Activated CD8-positive, alpha-beta memory T cell treated with anti-CD3 and anti-CD28 coated beads for 1 hour (primary cell): ENCODE data around the gene GNAI2.
"Not testable (repeated sequence)": the region's sequence is repeated elsewhere in the genome, so short reads cannot be mapped to it uniquely, and the experiment has no call there.

ENCODE experiments used
- DNase-seq, 2 donors: peaks; one replicate each; pipeline ENCODE4 v3.0.0-alpha.2; 2020; ENCODE audit warnings: low read depth in 1 of 2; ENCODE audit errors: extremely low read depth in 1 of 2

Gene GNAI2

GRCh38 chr3:50224639-50225038 is 11.4 kb upstream of the GNAI2 start:
- DNase-seq: no peak

GRCh38 chr3:50226888-50227389 is 9.1 kb upstream of the GNAI2 start:
- no peak for DNase-seq

DNA sequence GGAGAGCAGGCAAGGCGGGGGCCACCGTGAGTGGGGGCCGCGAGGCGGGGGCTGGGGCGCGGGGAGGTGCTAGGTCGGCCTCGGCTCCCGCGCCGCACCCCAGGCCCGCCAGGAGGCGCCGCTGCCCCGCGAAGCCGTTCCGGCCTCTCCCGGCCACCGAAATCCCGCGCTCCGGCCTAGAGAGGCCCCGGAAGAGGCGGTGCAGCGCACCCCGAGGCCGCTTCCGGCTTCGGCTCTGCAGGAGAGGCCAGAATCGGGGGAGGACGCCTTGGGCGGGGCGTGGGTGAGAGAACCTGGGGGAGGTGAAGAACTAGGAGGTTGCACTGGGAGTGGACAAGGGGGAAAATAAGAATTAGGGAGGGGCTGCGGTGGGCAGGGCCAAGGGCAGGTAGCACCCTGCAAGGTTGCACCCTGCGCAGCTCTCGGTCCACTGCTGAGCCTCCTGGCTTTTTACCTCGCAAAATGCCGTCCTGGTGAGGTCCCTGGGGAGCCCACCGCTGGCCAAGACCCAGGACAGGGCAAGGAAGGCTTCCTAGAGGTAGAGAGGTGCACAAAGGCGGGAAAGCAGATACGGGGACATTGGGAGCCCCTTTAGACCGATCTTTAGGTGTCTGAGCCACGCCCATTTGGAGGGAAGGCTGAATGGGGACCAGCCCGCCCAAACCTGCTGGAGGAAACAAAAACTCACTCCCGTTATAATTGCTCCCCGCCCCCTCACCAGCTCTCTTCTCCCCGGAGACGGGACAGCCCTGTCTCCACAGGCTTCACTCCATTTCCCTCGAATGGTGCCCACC is 8.4 kb upstream of the GNAI2 start:
- peak; percentile 68 to 87 for DNase-seq

- not testable (repeated sequence) for DNase-seq
Measured at GRCh38 chr3:50228184-50228763, 7.7 kb upstream of the GNAI2 start.

DNA sequence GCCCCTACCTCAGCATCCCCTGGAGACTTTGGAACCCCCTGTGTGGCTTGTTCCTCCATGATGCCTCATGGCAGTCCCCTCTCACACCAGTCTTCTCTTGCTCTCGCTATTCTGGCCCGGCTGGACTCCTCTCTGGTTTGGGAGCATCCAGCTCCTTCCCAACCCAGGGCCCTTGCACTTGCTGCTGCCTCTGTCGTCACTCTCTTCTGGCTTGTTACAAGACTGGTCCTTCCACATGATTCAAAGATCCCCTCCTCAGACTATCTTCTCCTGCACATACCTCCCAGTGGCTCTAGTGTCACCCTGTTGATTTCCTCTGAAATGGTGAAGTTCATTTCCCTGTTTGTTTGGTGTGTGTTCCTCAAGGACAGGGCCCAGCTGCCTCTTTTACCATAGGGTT is 6.5 kb upstream of the GNAI2 start:
- DNase-seq: no peak

DNA sequence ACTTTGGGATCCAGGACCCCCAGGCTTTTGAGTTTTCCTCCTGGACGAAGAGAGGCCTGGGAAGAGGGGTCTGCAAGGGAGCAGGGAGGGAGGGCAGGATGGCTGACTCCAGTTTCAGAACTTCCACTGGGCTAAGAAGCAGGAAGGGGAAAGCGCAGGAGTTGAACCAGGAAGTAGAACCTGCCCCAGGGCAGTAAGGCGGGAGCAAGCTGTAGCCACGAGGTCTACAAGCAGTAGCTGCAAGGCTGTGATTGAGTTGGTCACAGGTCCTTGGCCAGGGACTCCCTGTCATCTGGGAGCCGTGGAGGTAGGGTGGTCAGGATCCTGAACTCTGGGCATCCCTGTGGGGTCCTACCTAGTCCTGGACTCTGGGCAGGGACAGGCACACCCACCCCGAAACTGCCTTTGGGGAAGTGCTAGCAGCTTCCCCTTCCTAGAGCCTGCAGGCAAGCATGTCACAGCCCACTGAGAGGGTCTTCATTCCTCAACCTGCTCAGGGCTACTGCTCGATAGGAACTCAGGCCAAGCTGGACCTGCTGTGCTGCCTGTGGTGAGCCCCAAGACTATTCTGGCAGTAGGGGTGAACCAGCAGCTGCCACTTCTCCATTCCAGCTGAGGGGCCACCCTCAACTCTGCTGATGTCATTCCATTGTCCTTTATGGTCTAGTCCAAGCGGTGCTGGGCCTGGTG is 5.8 kb upstream of the GNAI2 start:
- no peak for DNase-seq

DNA sequence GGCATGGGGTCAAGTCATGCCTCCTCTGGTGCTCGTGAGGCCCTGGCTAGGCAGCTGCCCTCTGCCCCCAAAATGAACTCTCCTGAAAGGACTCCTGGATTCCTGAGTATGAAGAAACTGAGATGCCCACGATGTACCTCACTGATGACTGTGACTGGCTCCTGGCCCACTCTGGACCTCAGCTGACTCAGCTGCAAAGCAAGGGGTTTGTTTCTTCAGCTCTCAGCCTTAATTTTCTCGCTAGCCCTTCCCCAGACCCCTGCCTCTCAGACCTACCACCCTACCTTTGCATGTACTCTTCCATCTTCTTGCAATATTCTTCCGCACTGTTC is 5.2 kb upstream of the GNAI2 start:
- no peak for DNase-seq

DNA sequence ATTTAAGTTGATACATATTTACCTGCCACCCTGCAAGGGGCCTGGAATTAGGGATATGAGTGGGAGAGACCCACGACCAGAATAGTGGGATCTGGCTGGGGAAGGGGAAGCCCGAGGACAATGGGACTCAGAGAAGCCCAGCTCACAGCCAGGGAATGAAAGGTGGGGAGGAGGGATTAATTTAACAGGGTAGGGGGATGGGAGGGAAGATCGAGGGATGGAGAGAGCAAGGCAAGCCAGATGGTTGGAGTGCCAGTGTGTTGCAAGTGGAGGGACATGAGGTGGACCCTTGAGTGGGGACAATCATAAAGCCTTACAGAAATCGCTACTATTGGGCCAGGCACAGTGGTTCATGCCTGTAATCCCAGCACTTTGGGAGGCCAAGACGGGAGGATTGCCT is 4.4 kb upstream of the GNAI2 start:
- no peak for DNase-seq

- DNase-seq: no peak
Measured at GRCh38 chr3:50232303-50232702, 3.7 kb upstream of the GNAI2 start.

- DNase-seq: no peak
Measured at GRCh38 chr3:50233176-50233575, 2.8 kb upstream of the GNAI2 start.

DNA sequence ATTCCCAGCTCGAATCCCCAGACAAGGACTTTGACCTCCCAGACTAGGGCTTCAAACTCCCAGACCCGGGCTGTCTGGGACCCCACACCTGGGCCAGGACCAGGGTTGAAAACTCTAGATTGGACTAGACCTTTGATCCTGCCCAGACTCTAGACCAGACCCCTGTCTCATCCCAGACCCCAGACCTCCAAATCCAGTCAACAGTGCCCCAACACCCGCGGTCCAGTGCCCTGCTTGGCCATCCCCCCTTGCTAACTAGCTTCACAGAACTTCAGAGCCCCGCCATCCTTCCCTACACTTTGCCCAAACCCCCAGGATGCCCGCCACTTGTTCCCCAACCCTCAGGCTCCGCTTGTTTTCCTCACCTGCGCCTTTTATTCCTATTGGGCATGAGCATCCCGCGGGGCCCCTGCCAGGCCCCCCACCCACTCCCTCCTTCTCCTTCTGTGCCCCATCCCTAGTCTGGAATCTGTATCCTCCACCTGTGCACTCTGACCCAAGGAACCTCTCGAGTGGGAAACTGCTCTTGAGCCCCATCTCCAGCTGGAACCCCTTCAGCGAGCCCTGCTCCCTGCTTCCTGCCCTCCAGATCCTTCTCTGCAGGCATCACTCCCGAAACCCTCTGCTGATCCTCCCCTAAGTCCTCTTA is 604 bp downstream of the GNAI2 start:
- no peak for DNase-seq

GRCh38 chr3:50237133-50237651 is 1.2 kb downstream of the GNAI2 start:
- DNase-seq: no peak

DNA sequence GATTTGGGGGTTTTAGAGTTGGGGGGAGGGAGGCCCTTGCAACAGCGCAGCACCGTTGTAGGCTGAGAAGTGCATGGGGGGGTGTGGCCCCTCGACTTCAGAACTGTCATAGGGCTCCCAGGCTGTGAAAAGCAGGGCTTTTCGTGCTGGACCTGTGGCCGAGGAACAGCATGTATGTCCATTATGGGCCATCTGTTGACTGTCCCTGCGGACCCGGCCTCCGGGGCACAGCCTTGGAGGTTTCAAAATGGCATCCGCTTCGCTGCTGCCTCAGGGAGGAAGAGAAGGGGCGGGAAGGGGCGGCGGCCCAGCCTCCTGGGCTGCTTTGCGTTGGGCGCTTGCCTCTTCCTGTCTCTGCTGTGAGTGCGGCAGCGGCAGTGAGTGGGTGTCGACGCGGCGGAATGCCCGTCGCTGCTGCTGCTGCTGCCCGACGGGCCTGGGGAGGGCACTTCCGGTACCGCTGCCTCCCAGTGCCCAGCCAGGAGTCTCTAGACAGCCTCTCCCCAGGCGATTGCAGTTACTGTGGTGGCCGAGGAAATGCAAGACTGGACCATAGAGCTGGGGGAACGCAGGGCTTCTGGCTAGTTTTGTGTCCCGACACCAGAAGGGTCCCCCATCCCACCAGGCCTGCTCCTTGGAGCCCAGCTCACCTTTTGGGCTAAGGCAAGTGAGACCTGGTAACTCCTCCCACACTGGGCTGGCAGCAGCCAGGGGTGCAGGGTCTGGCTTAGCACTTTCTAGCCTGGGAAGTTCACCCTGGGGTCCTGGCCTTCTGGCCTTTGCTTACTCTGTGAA is 1.9 kb downstream of the GNAI2 start:
- DNase-seq: peak; percentile 58 to 77

DNA sequence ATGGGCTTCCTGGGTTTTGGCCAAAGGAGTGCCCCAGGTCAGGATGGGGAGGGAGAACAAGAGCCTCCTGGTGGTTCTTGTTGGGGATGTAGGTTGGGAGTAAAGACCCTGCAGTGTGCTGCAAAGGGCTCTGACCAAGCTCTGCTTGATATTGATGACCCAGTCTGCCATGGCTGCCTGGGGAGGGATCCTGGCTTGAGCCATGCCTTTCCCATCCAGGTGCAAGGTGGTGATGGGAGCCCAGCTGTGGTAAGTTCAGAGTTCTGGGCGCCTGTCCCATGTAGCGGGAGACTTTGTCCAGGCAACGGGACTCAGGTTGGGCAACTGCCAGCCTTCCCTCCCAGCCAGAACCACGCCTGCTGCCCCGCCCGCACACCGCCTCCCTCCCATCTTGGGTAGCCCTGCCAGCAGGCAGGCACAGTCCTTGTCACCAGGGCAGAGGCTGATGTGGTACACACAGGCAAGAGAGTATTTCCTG is 2.6 kb downstream of the GNAI2 start:
- no peak for DNase-seq

DNA sequence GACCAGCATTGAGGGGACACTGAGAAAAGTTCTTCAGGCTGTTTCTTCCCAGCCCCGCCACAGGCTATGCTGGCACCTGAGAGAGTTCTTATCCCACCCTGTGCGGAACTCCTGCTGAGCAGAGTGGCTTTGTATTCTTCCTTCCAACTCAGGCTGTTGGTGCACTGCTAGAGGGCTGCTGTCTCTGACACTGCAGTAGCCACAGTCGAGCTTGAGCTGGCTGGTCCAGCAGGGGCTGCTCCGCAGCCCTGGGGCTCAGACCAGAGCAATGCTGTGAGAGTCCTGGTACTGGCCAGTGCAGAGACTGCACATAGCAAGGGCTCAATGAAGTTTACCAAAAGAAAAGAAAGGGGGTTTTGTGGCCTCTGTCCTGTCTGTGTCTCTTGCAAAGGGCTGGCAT is 3.6 kb downstream of the GNAI2 start:
- no peak for DNase-seq

DNA sequence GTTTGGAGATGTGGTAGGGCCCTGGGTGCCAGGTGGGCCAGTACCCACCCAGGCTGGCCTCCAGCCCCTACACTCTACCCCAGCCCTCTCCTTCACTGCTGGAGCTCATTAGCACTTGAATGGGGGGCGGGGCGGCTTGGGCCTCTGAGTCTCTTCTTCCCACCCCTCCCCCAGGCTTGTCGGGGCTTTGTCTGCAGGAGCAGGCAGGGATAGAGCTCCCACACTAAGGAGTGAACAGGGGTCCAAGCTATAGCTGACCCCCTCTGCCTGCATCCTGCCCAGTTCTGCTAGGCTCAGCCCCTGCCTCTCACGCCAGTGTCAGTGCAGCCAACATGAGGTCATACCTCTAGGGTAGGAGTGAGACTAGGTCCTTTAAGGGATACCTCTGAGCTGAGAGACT is 5.2 kb downstream of the GNAI2 start:
- no peak for DNase-seq

GRCh38 chr3:50241713-50242380 is 5.8 kb downstream of the GNAI2 start:
- no peak for DNase-seq

DNA sequence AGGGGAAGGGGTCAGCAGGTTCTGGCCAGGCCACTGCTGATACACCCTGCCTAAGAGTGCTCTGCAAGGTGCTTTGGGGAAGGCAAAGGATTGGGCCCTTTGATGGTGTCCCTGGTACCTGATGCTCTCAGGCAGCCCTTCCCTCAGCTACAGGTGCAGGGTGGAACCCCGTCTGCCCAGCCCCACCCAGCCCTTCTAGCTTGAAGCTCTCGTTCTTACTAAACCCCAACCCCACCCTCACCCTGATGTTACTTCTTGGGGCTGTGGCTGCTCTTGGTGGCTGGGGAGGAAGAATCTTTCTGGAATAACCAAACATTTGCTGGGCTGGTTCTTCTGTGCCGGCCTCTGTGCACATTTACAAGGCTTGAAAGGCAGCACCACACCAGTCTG is 6.4 kb downstream of the GNAI2 start:
- DNase-seq: no peak

DNA sequence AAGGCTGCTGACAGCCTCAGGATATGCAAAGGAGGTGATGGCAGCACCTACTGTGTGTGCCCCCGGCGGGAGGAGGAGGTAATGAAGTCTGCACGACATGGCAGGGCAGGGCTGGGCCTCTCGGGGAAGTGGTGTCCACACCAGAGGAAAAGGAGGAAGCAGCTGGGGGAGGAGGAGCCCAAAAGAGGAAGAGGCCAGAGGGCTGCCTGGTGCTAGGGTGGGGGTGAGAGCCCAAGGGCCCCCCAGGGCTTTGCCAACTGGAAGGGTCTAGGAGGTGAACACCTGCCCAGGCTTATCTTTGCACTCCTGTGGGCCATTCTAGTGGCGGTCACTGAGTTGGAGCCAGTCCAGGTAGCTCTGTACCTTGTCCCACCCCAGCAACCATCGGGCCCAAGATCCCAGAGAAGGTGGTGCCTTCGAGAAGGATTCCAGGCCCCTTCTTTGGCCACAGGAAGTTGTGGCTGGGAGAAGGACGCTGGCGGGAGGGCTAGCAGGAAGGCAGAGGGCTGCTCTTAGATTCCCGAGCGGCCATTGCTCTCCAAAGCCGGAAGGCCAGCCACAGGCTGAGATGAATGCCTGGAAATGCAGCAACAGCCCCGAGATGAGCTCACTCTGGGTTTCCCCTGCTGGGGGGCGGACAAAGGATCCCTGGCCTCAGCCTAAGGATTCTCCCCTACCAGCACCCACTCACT is 7.0 kb downstream of the GNAI2 start:
- DNase-seq: no peak
